GM23338 (cell line): Measurements from ENCODE around the gene CASP10. TPM values are rescaled to one million over a fixed set of nuclear protein-coding genes. Genes with fewer than 3 reads are reported as not detected.

Source experiments
- ATAC-seq: fragments of 200-7000 bp; cut with Tn5 transposase; 3 replicates; pipeline ENCODE4 v1.9.1; 2020
- DNase-seq: peaks from one replicate; pipeline ENCODE4 v3.0.0-alpha.2; 2015; ENCODE audit warnings: low spot score
- H2AFZ ChIP-seq: fragments of 200-600 bp; sonication (generic); 2 replicates; pipeline ENCODE4 v1.8.0; 2016; ENCODE audit warnings: antibody characterized with exemption, mild to moderate bottlenecking, moderate library complexity
- H3F3A ChIP-seq: fragments of 200-600 bp; sonication (generic); replicated peaks from 2 replicates; pipeline ENCODE4 v1.8.0; 2017; ENCODE audit warnings: antibody characterized with exemption, mixed run types, low read depth
- H3K27ac ChIP-seq: fragments of 200-600 bp; sonication (generic); 2 replicates; pipeline ENCODE4 v1.6.1; 2016; ENCODE audit warnings: low read depth
- H3K27me3 ChIP-seq: fragments of 200-600 bp; sonication (generic); 2 replicates; pipeline ENCODE4 v1.8.0; 2016; ENCODE audit warnings: mild to moderate bottlenecking, mixed run types, moderate library complexity; ENCODE audit not compliant: insufficient read depth
- H3K36me3 ChIP-seq: fragments of 200-600 bp; sonication (generic); 2 replicates; pipeline ENCODE4 v1.8.0; 2016; ENCODE audit warnings: mild to moderate bottlenecking; ENCODE audit not compliant: insufficient read depth
- H3K4me1 ChIP-seq: fragments of 200-600 bp; sonication (generic); 2 replicates; pipeline ENCODE4 v1.8.0; 2016; ENCODE audit warnings: mild to moderate bottlenecking, moderate library complexity; ENCODE audit not compliant: insufficient read depth
- H3K4me2 ChIP-seq: fragments of 200-600 bp; sonication (generic); 2 replicates; pipeline ENCODE4 v1.7.1; 2017; ENCODE audit warnings: mixed run types
- H3K4me3 ChIP-seq: fragments of 200-600 bp; sonication (generic); 2 replicates; pipeline ENCODE4 v1.6.1; 2016; ENCODE audit warnings: mixed run types
- H3K79me2 ChIP-seq: fragments of 200-600 bp; sonication (generic); replicated peaks from 2 replicates; pipeline ENCODE4 v1.8.0; 2017; ENCODE audit warnings: mild to moderate bottlenecking; ENCODE audit not compliant: insufficient read depth
- H3K9me2 ChIP-seq: fragments of 200-600 bp; sonication (generic); 2 replicates; pipeline ENCODE4 v1.8.0; 2017; ENCODE audit not compliant: insufficient read depth
- H4K20me1 ChIP-seq: fragments of 200-600 bp; sonication (generic); replicated peaks from 2 replicates; pipeline ENCODE4 v1.8.0; 2017; ENCODE audit warnings: mild to moderate bottlenecking; ENCODE audit not compliant: insufficient read depth
- H3K27ac Mint-ChIP-seq: 2 replicates; pipeline ENCODE4 v1.8.0; 2020; ENCODE audit warnings: inconsistent platforms, mild to moderate bottlenecking, moderate library complexity, mixed read lengths
- H3K27me3 Mint-ChIP-seq: 3 replicates; pipeline ENCODE4 v1.8.0; 2022; ENCODE audit warnings: low read depth, mild to moderate bottlenecking, moderate library complexity, mixed read lengths, inconsistent platforms; ENCODE audit not compliant: insufficient read depth, poor library complexity
- H3K36me3 Mint-ChIP-seq: 3 replicates; pipeline ENCODE4 v1.8.0; 2021; ENCODE audit warnings: low read depth, mild to moderate bottlenecking, inconsistent platforms, moderate library complexity, mixed read lengths
- H3K4me1 Mint-ChIP-seq: 3 replicates; pipeline ENCODE4 v1.8.0; 2020; ENCODE audit warnings: mild to moderate bottlenecking, inconsistent platforms, mixed read lengths
- H3K4me3 Mint-ChIP-seq: 3 replicates; pipeline ENCODE4 v1.8.0; 2021; ENCODE audit warnings: moderate library complexity, mild to moderate bottlenecking, inconsistent platforms, mixed read lengths
- H3K9me3 Mint-ChIP-seq: 3 replicates; pipeline ENCODE4 v1.8.0; 2020; ENCODE audit warnings: moderate library complexity, mild to moderate bottlenecking, inconsistent platforms, mixed read lengths
- CREB1 ChIP-seq: fragments of 250-450 bp; sonication (Bioruptor Pico); IDR thresholded peaks from 2 replicates; pipeline ENCODE4 v1.5.0; 2020; ENCODE audit warnings: low read depth, mild to moderate bottlenecking, moderate library complexity
- CTCF ChIP-seq, 2 experiments: fragments of 200-600 bp in 1 of 2; sonication (generic) in 1 of 2; conservative IDR thresholded peaks; 2 replicates each; pipeline versions ENCODE4 v1.5.1 to v1.6.1; 2016 to 2017; ENCODE audit warnings: antibody characterized with exemption in 2 of 2, low read depth in 2 of 2, mild to moderate bottlenecking in 2 of 2, moderate library complexity in 1 of 2
- ETS1 ChIP-seq: IDR thresholded peaks from 2 replicates; pipeline ENCODE4 v1.6.1; 2016; ENCODE audit warnings: antibody characterized with exemption
- EZH2 ChIP-seq: fragments of 200-600 bp; sonication (generic); IDR thresholded peaks from one replicate; pipeline ENCODE4 v1.8.0; 2017; ENCODE audit warnings: antibody characterized with exemption, mild to moderate bottlenecking, low read depth; ENCODE audit not compliant: unreplicated experiment
- EZH2phosphoT487 ChIP-seq: fragments of 200-600 bp; sonication (generic); IDR thresholded peaks from one replicate; pipeline ENCODE4 v1.8.1; 2018; ENCODE audit warnings: antibody characterized with exemption; ENCODE audit not compliant: unreplicated experiment
- JUNB ChIP-seq: IDR thresholded peaks from one replicate; pipeline ENCODE4 v1.6.1; 2016; ENCODE audit warnings: antibody characterized with exemption; ENCODE audit not compliant: unreplicated experiment
- NANOG ChIP-seq: IDR thresholded peaks from 2 replicates; pipeline ENCODE4 v1.6.1; 2016; ENCODE audit warnings: antibody characterized with exemption, borderline replicate concordance
- POLR2AphosphoS5 ChIP-seq: IDR thresholded peaks from 2 replicates; pipeline ENCODE4 v1.6.1; 2016; ENCODE audit warnings: antibody characterized with exemption, low read depth
- REST ChIP-seq: IDR thresholded peaks from one replicate; pipeline ENCODE4 v1.6.1; 2018; ENCODE audit warnings: antibody characterized with exemption; ENCODE audit not compliant: unreplicated experiment
- STAT1 ChIP-seq: IDR thresholded peaks from one replicate; pipeline ENCODE4 v1.6.1; 2016; ENCODE audit warnings: antibody characterized with exemption; ENCODE audit not compliant: unreplicated experiment
- ZNF114 ChIP-seq: fragments of 250-450 bp; sonication (Bioruptor Pico); IDR thresholded peaks from 2 replicates; pipeline ENCODE4 v1.5.0; 2020; ENCODE audit warnings: mild to moderate bottlenecking, moderate library complexity
- ZNF331 ChIP-seq: fragments of 250-450 bp; sonication (Bioruptor Pico); IDR thresholded peaks from 2 replicates; pipeline ENCODE4 v1.5.0; 2020; ENCODE audit warnings: low read depth, mild to moderate bottlenecking, moderate library complexity
- ZNF462 ChIP-seq: fragments of 250-450 bp; sonication (Bioruptor Pico); IDR thresholded peaks from 2 replicates; pipeline ENCODE4 v1.5.0; 2020; ENCODE audit warnings: mild to moderate bottlenecking, moderate library complexity
- polyA plus RNA-seq: library from polyadenylated mRNA; unstranded; fragments of >200 nt; fragmentation: Nextera tagmentation; extraction: Ambion mirVana; gene quantifications from 2 replicates; pipeline ENCODE4 v1.2.1, GENCODE V29; 2016
- total RNA-seq: library from RNA; depleted of rRNA; stranded (reverse); fragments of >200 nt; shearing (Covaris generic); gene quantifications from 2 replicates; pipeline ENCODE4 v1.2.3, GENCODE V29; 2014

Gene CASP10
- total and polyA plus RNA-seq, 2 experiments from 2014 or later, result 1.9 to 3.5 TPM

- Histone ChIP-seq H3K27ac (no peak overlapping the region), H3K36me3 (no peaks in the 10 kb centered on the region), H4K20me1 (no peaks in the 10 kb centered on the region), H3K4me2 (no peak overlapping the region), H3K27me3 (no peaks in the 10 kb centered on the region), H3K9me2 (no peaks in the 10 kb centered on the region), H3K4me1 (no peaks in the 10 kb centered on the region), H3K4me3 (no peak overlapping the region), H2AFZ (no peak overlapping the region), H3K79me2 (no peaks in the 10 kb centered on the region), H3F3A (no peaks in the 10 kb centered on the region)
- no peak overlapping the region for H3K4me3 Mint-ChIP-seq
- H3K27ac Mint-ChIP-seq, result no peak overlapping the region
- H3K9me3 Mint-ChIP-seq, result no peaks in the 10 kb centered on the region
- TF ChIP-seq NANOG (no peak), REST (no peak), CTCF (conservative IDR thresholded peaks at IDR 0.05; ENCODE audit: low read depth in 2 of 2) (no peak), JUNB (no peak), ETS1 (no peak), EZH2phosphoT487 (no peak), STAT1 (no peak), ZNF331 (CRISPR knock-in tag) (no peak), POLR2AphosphoS5 (no peak), CREB1 (no peak), ZNF114 (no peak), EZH2 (no peak), ZNF462 (CRISPR knock-in tag) (no peak)
- ATAC-seq (no peak), DNase-seq (no peak)
- no peaks in the 10 kb centered on the region; the same call in 2 of the 3 replicates for H3K36me3 Mint-ChIP-seq
- H3K27me3 Mint-ChIP-seq, result no peaks in the 10 kb centered on the region
- no peaks in the 10 kb centered on the region for H3K4me1 Mint-ChIP-seq
These were observed 11.2 kb downstream of the CASP10 start for GRCh38 chr2:201194097-201194496.
